ENCODE data around the gene GADL1.

GADL1 gene

GRCh38 chr3:30700702-30701321 lies 193.6 kb downstream of the GADL1 start:
- ChIA-PET POLR2A (no interaction called here), CTCF (interaction anchor here (1.7 kb wide), 1 partner anchor 658 kb away, joined by 4 read pairs; no protein-coding TSS in a partner anchor)
- WGBS (ENCODE audit: insufficient coverage) = 100% methylated on average over 1 of the region's 3 CpGs
- Histone ChIP-seq H3K4me3 (ENCODE audit: control insufficient read depth in 1 of 7, extremely low read depth in 1 of 7, insufficient read depth in 4 of 7, low read depth in 2 of 7, low read length in 6 of 7) (no peak overlapping the region), H3K27me3 (replicated peaks in 2 of 5; ENCODE audit: control insufficient read depth in 4 of 5, insufficient read depth in 5 of 5, low read length in 4 of 5) (no peaks in the 10 kb centered on the region), H3K36me3 (ENCODE audit: control insufficient read depth in 4 of 4, insufficient read depth in 4 of 4, low read length in 3 of 4) (peaks cover 0 to 7% (median 2%) of the 10 kb centered on the region in 4 experiments), H3K4me1 (ENCODE audit: control extremely low read depth in 1 of 4, control insufficient read depth in 4 of 4, insufficient read depth in 4 of 4, low read length in 3 of 4) (no peaks in the 10 kb centered on the region), H3K9me3 (ENCODE audit: control extremely low read depth in 1 of 5, control insufficient read depth in 4 of 5, insufficient read depth in 2 of 5, low read depth in 1 of 5, low read length in 4 of 5) (peaks cover 0 to 8% (median 4%) of the 10 kb centered on the region in 5 experiments), H3K27ac (ENCODE audit: insufficient read depth in 1 of 2, low read depth in 1 of 2, low read length in 2 of 2, poor library complexity in 1 of 2, severe bottlenecking in 2 of 2) (no peak overlapping the region)
- DNase-seq = no peak

- no peak overlapping the region for H3K4me3 ChIP-seq (ENCODE audit: control insufficient read depth in 1 of 7, extremely low read depth in 1 of 7, insufficient read depth in 4 of 7, low read depth in 2 of 7, low read length in 6 of 7)
- H3K36me3 ChIP-seq (ENCODE audit: control insufficient read depth in 4 of 4, insufficient read depth in 4 of 4, low read length in 3 of 4) = peaks cover 0 to 14% (median 6%) of the 10 kb centered on the region in 4 experiments
- CTCF ChIA-PET = interaction anchor here (1.7 kb wide), 1 partner anchor 657 kb away, joined by 4 read pairs; no protein-coding TSS in a partner anchor
- no peaks in the 10 kb centered on the region for H3K27me3 ChIP-seq (replicated peaks in 2 of 5; ENCODE audit: control insufficient read depth in 4 of 5, insufficient read depth in 5 of 5, low read length in 4 of 5)
- H3K27ac ChIP-seq (ENCODE audit: insufficient read depth in 1 of 2, low read depth in 1 of 2, low read length in 2 of 2, poor library complexity in 1 of 2, severe bottlenecking in 2 of 2) = no peak overlapping the region
- WGBS (ENCODE audit: insufficient coverage) = 100% methylated on average over 1 of the region's 4 CpGs
- POLR2A ChIA-PET = interaction anchor here (0.6 kb wide), 1 partner anchor 237 kb away, joined by 3 read pairs; no protein-coding TSS in a partner anchor
- no peak for DNase-seq
- H3K4me1 ChIP-seq (ENCODE audit: control extremely low read depth in 1 of 4, control insufficient read depth in 4 of 4, insufficient read depth in 4 of 4, low read length in 3 of 4) = no peaks in the 10 kb centered on the region
- H3K9me3 ChIP-seq (ENCODE audit: control extremely low read depth in 1 of 5, control insufficient read depth in 4 of 5, insufficient read depth in 2 of 5, low read depth in 1 of 5, low read length in 4 of 5) = peaks cover 0 to 8% (median 4%) of the 10 kb centered on the region in 5 experiments
Measured at GRCh38 chr3:30699927-30700326, 194.5 kb downstream of the GADL1 start.

GRCh38 chr3:30698549-30698948 lies 195.9 kb downstream of the GADL1 start:
- H3K27ac ChIP-seq (ENCODE audit: insufficient read depth in 1 of 2, low read depth in 1 of 2, low read length in 2 of 2, poor library complexity in 1 of 2, severe bottlenecking in 2 of 2) = no peak overlapping the region
- peaks cover 0 to 8% (median 4%) of the 10 kb centered on the region in 5 experiments for H3K9me3 ChIP-seq (ENCODE audit: control extremely low read depth in 1 of 5, control insufficient read depth in 4 of 5, insufficient read depth in 2 of 5, low read depth in 1 of 5, low read length in 4 of 5)
- POLR2A ChIA-PET = no interaction called here
- H3K4me1 ChIP-seq (ENCODE audit: control extremely low read depth in 1 of 4, control insufficient read depth in 4 of 4, insufficient read depth in 4 of 4, low read length in 3 of 4) = no peaks in the 10 kb centered on the region
- CTCF ChIA-PET = interaction anchor here (1.1 to 1.6 kb wide), 2 partner anchors 250 to 658 kb away, joined by 3 to 6 read pairs; no protein-coding TSS in a partner anchor
- DNase-seq = no peak
- no peak overlapping the region for H3K4me3 ChIP-seq (ENCODE audit: control insufficient read depth in 1 of 7, extremely low read depth in 1 of 7, insufficient read depth in 4 of 7, low read depth in 2 of 7, low read length in 6 of 7)
- peaks cover 0 to 21% (median 10%) of the 10 kb centered on the region in 4 experiments for H3K36me3 ChIP-seq (ENCODE audit: control insufficient read depth in 4 of 4, insufficient read depth in 4 of 4, low read length in 3 of 4)
- H3K27me3 ChIP-seq (replicated peaks in 2 of 5; ENCODE audit: control insufficient read depth in 4 of 5, insufficient read depth in 5 of 5, low read length in 4 of 5) = no peaks in the 10 kb centered on the region
- WGBS (ENCODE audit: insufficient coverage) = 100% methylated on average over 1 of the region's 2 CpGs

- POLR2A ChIA-PET = no interaction called here
- peaks cover 4 to 35% (median 20%) of the 10 kb centered on the region in 4 experiments for H3K36me3 ChIP-seq (ENCODE audit: control insufficient read depth in 4 of 4, insufficient read depth in 4 of 4, low read length in 3 of 4)
Measured at GRCh38 chr3:30696896-30697295, 197.6 kb downstream of the GADL1 start.

GRCh38 chr3:30696403-30696819 lies 198.1 kb downstream of the GADL1 start:
- WGBS (ENCODE audit: insufficient coverage) = 86% methylated on average over 1 of the region's 3 CpGs
- Histone ChIP-seq H3K9me3 (ENCODE audit: control extremely low read depth in 1 of 5, control insufficient read depth in 4 of 5, insufficient read depth in 2 of 5, low read depth in 1 of 5, low read length in 4 of 5) (no peaks in the 10 kb centered on the region), H3K27ac (ENCODE audit: insufficient read depth in 1 of 2, low read depth in 1 of 2, low read length in 2 of 2, poor library complexity in 1 of 2, severe bottlenecking in 2 of 2) (no peak overlapping the region), H3K36me3 (ENCODE audit: control insufficient read depth in 4 of 4, insufficient read depth in 4 of 4, low read length in 3 of 4) (peaks cover 6 to 39% (median 23%) of the 10 kb centered on the region in 4 experiments), H3K27me3 (replicated peaks in 2 of 5; ENCODE audit: control insufficient read depth in 4 of 5, insufficient read depth in 5 of 5, low read length in 4 of 5) (no peaks in the 10 kb centered on the region), H3K4me1 (ENCODE audit: control extremely low read depth in 1 of 4, control insufficient read depth in 4 of 4, insufficient read depth in 4 of 4, low read length in 3 of 4) (peaks cover 0 to 5% (median 1%) of the 10 kb centered on the region in 4 experiments), H3K4me3 (ENCODE audit: control insufficient read depth in 1 of 7, extremely low read depth in 1 of 7, insufficient read depth in 4 of 7, low read depth in 2 of 7, low read length in 6 of 7) (no peak overlapping the region)
- no peak for DNase-seq
- ChIA-PET CTCF (interaction anchor here (0.9 to 2.2 kb wide), 7 partner anchors 8 to 684 kb away, joined by 3 to 8 read pairs (median 3); no protein-coding TSS in a partner anchor), POLR2A (no interaction called here)

More at GRCh38 chr3:30696896-30697295, 197.6 kb downstream of the GADL1 start:
- no peak overlapping the region for H3K4me3 ChIP-seq (ENCODE audit: control insufficient read depth in 1 of 7, extremely low read depth in 1 of 7, insufficient read depth in 4 of 7, low read depth in 2 of 7, low read length in 6 of 7)
- DNase-seq = peak in 1 of 3 donors; percentile 25
- no peak overlapping the region for H3K27ac ChIP-seq (ENCODE audit: insufficient read depth in 1 of 2, low read depth in 1 of 2, low read length in 2 of 2, poor library complexity in 1 of 2, severe bottlenecking in 2 of 2)
- CTCF ChIA-PET = interaction anchor here (1.1 to 2.2 kb wide), 4 partner anchors 9 to 654 kb away, joined by 3 to 8 read pairs (median 3); no protein-coding TSS in a partner anchor
- no peaks in the 10 kb centered on the region for H3K27me3 ChIP-seq (replicated peaks in 2 of 5; ENCODE audit: control insufficient read depth in 4 of 5, insufficient read depth in 5 of 5, low read length in 4 of 5)
- peaks cover 0 to 3% (median 0%) of the 10 kb centered on the region in 4 experiments for H3K4me1 ChIP-seq (ENCODE audit: control extremely low read depth in 1 of 4, control insufficient read depth in 4 of 4, insufficient read depth in 4 of 4, low read length in 3 of 4)
- H3K9me3 ChIP-seq (ENCODE audit: control extremely low read depth in 1 of 5, control insufficient read depth in 4 of 5, insufficient read depth in 2 of 5, low read depth in 1 of 5, low read length in 4 of 5) = no peaks in the 10 kb centered on the region
- WGBS (ENCODE audit: insufficient coverage) = 75% methylated on average over 1 of the region's 2 CpGs

- no peak for DNase-seq
- H3K9me3 ChIP-seq (ENCODE audit: control extremely low read depth in 1 of 5, control insufficient read depth in 4 of 5, insufficient read depth in 2 of 5, low read depth in 1 of 5, low read length in 4 of 5) = no peaks in the 10 kb centered on the region
- H3K4me3 ChIP-seq (ENCODE audit: control insufficient read depth in 1 of 7, extremely low read depth in 1 of 7, insufficient read depth in 4 of 7, low read depth in 2 of 7, low read length in 6 of 7) = no peak overlapping the region
- ChIA-PET CTCF (interaction anchor here (0.7 to 4.7 kb wide), 18 partner anchors 8 to 683 kb away, joined by 3 to 38 read pairs (median 4); no protein-coding TSS in a partner anchor), POLR2A (no interaction called here)
- H3K27me3 ChIP-seq (replicated peaks in 2 of 5; ENCODE audit: control insufficient read depth in 4 of 5, insufficient read depth in 5 of 5, low read length in 4 of 5) = no peaks in the 10 kb centered on the region
- no peak overlapping the region for H3K27ac ChIP-seq (ENCODE audit: insufficient read depth in 1 of 2, low read depth in 1 of 2, low read length in 2 of 2, poor library complexity in 1 of 2, severe bottlenecking in 2 of 2)
- peaks cover 0 to 10% (median 6%) of the 10 kb centered on the region in 4 experiments for H3K4me1 ChIP-seq (ENCODE audit: control extremely low read depth in 1 of 4, control insufficient read depth in 4 of 4, insufficient read depth in 4 of 4, low read length in 3 of 4)
- peaks cover 8 to 46% (median 30%) of the 10 kb centered on the region in 4 experiments for H3K36me3 ChIP-seq (ENCODE audit: control insufficient read depth in 4 of 4, insufficient read depth in 4 of 4, low read length in 3 of 4)
- 97% methylated on average over 6 of the region's 6 CpGs for WGBS (ENCODE audit: insufficient coverage)
Measured at GRCh38 chr3:30695302-30696061, 199.0 kb downstream of the GADL1 start.

Measured in common myeloid progenitor, CD34-positive (primary cell).